H9 (cell line): Measurements from ENCODE around the gene SNN. TPM values are rescaled to one million over a fixed set of nuclear protein-coding genes. Genes with fewer than 3 reads are reported as not detected.

Experiments
- DNase-seq: peaks from one replicate; pipeline ENCODE4 v3.0.0-alpha.2; 2017
- H2AFZ ChIP-seq: one replicate; pipeline ENCODE4 v1.6.1; 2013; ENCODE audit warnings: mild to moderate bottlenecking, low read length, control low read depth, moderate library complexity
- H2AK5ac ChIP-seq: 2 replicates; pipeline ENCODE4 v1.6.1; 2013; ENCODE audit warnings: low read length, control low read depth, mixed read lengths; ENCODE audit not compliant: insufficient read length
- H2BK120ac ChIP-seq: one replicate; pipeline ENCODE4 v1.6.1; 2013; ENCODE audit warnings: low read depth, mild to moderate bottlenecking, low read length, control low read depth, inconsistent platforms; ENCODE audit not compliant: poor library complexity, severe bottlenecking
- H2BK12ac ChIP-seq: 2 replicates; pipeline ENCODE4 v1.6.1; 2013; ENCODE audit warnings: low read length, control low read depth, mixed read lengths, low read depth; ENCODE audit not compliant: insufficient read length
- H2BK15ac ChIP-seq: 2 replicates; pipeline ENCODE4 v1.6.1; 2013; ENCODE audit warnings: low read depth, low read length, control low read depth
- H2BK20ac ChIP-seq: one replicate; pipeline ENCODE4 v1.6.1; 2013; ENCODE audit warnings: low read depth, mild to moderate bottlenecking, low read length, control low read depth, inconsistent platforms; ENCODE audit not compliant: poor library complexity, severe bottlenecking
- H2BK5ac ChIP-seq: 2 replicates; pipeline ENCODE4 v1.6.1; 2013; ENCODE audit warnings: low read length, control low read depth, mixed read lengths; ENCODE audit not compliant: insufficient read length
- H3K14ac ChIP-seq: 2 replicates; pipeline ENCODE4 v1.6.1; 2013; ENCODE audit warnings: low read length, control low read depth; ENCODE audit not compliant: insufficient read depth
- H3K18ac ChIP-seq: 2 replicates; pipeline ENCODE4 v1.6.1; 2013; ENCODE audit warnings: low read depth, mild to moderate bottlenecking, mixed read lengths, low read length, control low read depth; ENCODE audit not compliant: insufficient read length
- H3K23ac ChIP-seq: 2 replicates; pipeline ENCODE4 v1.6.1; 2013; ENCODE audit warnings: low read length, control low read depth, mixed read lengths, low read depth; ENCODE audit not compliant: insufficient read length
- H3K23me2 ChIP-seq: 2 replicates; pipeline ENCODE4 v1.6.1; 2013; ENCODE audit warnings: low read depth, mild to moderate bottlenecking, mixed read lengths, low read length, control low read depth; ENCODE audit not compliant: insufficient read length, poor library complexity, severe bottlenecking
- H3K27ac ChIP-seq: 2 replicates; pipeline ENCODE4 v1.5.1; 2013; ENCODE audit warnings: low read length, control low read depth, mixed read lengths, low read depth; ENCODE audit not compliant: insufficient read length
- H3K27me3 ChIP-seq: 2 replicates; pipeline ENCODE4 v1.6.1; 2013; ENCODE audit warnings: low read length, control low read depth, inconsistent platforms; ENCODE audit not compliant: insufficient read depth
- H3K4ac ChIP-seq: 2 replicates; pipeline ENCODE4 v1.6.1; 2013; ENCODE audit warnings: low read depth, mild to moderate bottlenecking, control low read depth, inconsistent platforms, low read length, moderate library complexity
- H3K4me1 ChIP-seq: 2 replicates; pipeline ENCODE4 v1.6.1; 2013; ENCODE audit warnings: low read length, control low read depth, inconsistent platforms; ENCODE audit not compliant: insufficient read depth
- H3K4me2 ChIP-seq: 2 replicates; pipeline ENCODE4 v1.6.1; 2013; ENCODE audit warnings: low read length, control low read depth, mixed read lengths; ENCODE audit not compliant: insufficient read length, insufficient read depth
- H3K56ac ChIP-seq: 2 replicates; pipeline ENCODE4 v1.6.1; 2013; ENCODE audit warnings: low read depth, mild to moderate bottlenecking, mixed read lengths, low read length, control low read depth; ENCODE audit not compliant: insufficient read length
- H3K79me1 ChIP-seq: 2 replicates; pipeline ENCODE4 v1.6.1; 2013; ENCODE audit warnings: low read depth, mild to moderate bottlenecking, moderate library complexity, low read length, control low read depth, inconsistent platforms; ENCODE audit not compliant: insufficient read depth, poor library complexity, severe bottlenecking
- H3K79me2 ChIP-seq: 2 replicates; pipeline ENCODE4 v1.6.1; 2013; ENCODE audit warnings: low read length, control low read depth, inconsistent platforms; ENCODE audit not compliant: insufficient read depth
- H3K9ac ChIP-seq: 2 replicates; pipeline ENCODE4 v1.6.1; 2013; ENCODE audit warnings: low read length, control low read depth, mixed read lengths; ENCODE audit not compliant: insufficient read length; ENCODE audit errors: extremely low read depth
- H3K9me3 ChIP-seq: one replicate; pipeline ENCODE4 v1.6.1; 2013; ENCODE audit warnings: low read depth, low read length, inconsistent platforms; ENCODE audit not compliant: control insufficient read depth
- H3T11ph ChIP-seq: one replicate; pipeline ENCODE4 v1.6.1; 2013; ENCODE audit warnings: mild to moderate bottlenecking, low read length, control low read depth, inconsistent platforms
- H4K20me1 ChIP-seq: one replicate; pipeline ENCODE4 v1.6.1; 2013; ENCODE audit not compliant: control insufficient read depth, insufficient read length, insufficient read depth
- H4K5ac ChIP-seq: 2 replicates; pipeline ENCODE4 v1.6.1; 2013; ENCODE audit warnings: low read depth, mild to moderate bottlenecking, mixed read lengths, low read length, control low read depth; ENCODE audit not compliant: insufficient read length
- H4K8ac ChIP-seq: replicated peaks from 2 replicates; pipeline ENCODE4 v1.6.1; 2013; ENCODE audit warnings: low read length, control low read depth, mixed read lengths, low read depth; ENCODE audit not compliant: insufficient read length
- H4K91ac ChIP-seq: 2 replicates; pipeline ENCODE4 v1.6.1; 2013; ENCODE audit warnings: low read depth, mild to moderate bottlenecking, moderate library complexity, mixed read lengths, low read length, control low read depth; ENCODE audit not compliant: insufficient read length
- H3K27ac Mint-ChIP-seq, 3 experiments: 2 replicates in 2 of 3; 3 replicates in 1 of 3; pipeline ENCODE4 v1.8.0; 2020 to 2021; ENCODE audit warnings: mixed read lengths in 3 of 3, mild to moderate bottlenecking in 1 of 3, moderate library complexity in 1 of 3
- H3K27me3 Mint-ChIP-seq: 2 replicates; pipeline ENCODE4 v1.8.0; 2021; ENCODE audit warnings: low read depth, mild to moderate bottlenecking, moderate library complexity, mixed read lengths
- H3K36me3 Mint-ChIP-seq, 3 experiments: 2 replicates in 2 of 3; 3 replicates in 1 of 3; pipeline ENCODE4 v1.8.0; 2020 to 2021; ENCODE audit warnings: low read depth in 3 of 3, mixed read lengths in 3 of 3; ENCODE audit not compliant: insufficient read depth in 1 of 3
- H3K4me1 Mint-ChIP-seq, 2 experiments: 2 replicates each; pipeline ENCODE4 v1.8.0; 2020; ENCODE audit warnings: mixed read lengths in 2 of 2
- H3K4me3 Mint-ChIP-seq, 2 experiments: 2 replicates in 1 of 2; 3 replicates in 1 of 2; pipeline ENCODE4 v1.8.0; 2020 to 2021; ENCODE audit warnings: mild to moderate bottlenecking in 2 of 2, mixed read lengths in 2 of 2, moderate library complexity in 1 of 2
- H3K9me3 Mint-ChIP-seq, 2 experiments: 2 replicates in 1 of 2; 3 replicates in 1 of 2; pipeline ENCODE4 v1.8.0; 2020; ENCODE audit warnings: mild to moderate bottlenecking in 2 of 2, mixed read lengths in 2 of 2, moderate library complexity in 1 of 2
- CTCF ChIP-seq: fragments of 200-600 bp; sonication (generic); conservative IDR thresholded peaks from 3 replicates; pipeline ENCODE4 v1.8.0; 2021; ENCODE audit warnings: antibody characterized with exemption, mild to moderate bottlenecking
- WGBS: extraction: QIAGEN DNeasy Blood & Tissue Kit; methylation state at CpG from one replicate; pipeline ENCODE4 v1.1.7; 2013; ENCODE audit warnings: missing lambda C conversion rate, low lambda C conversion rate, mixed read lengths; ENCODE audit not compliant: insufficient read length; ENCODE audit errors: extremely low coverage; 5-methylcytosine and 5-hydroxymethylcytosine counted together
- total RNA-seq: library from RNA; stranded (reverse); gene quantifications from 2 replicates; pipeline ENCODE4 v1.2.1, GENCODE V29; 2021

Gene SNN
- total RNA-seq, 1 experiment from 2014 or later: 44.2 TPM

- Histone ChIP-seq H3K4me1 (no peaks in the 10 kb centered on the region), H3K23ac (no peak overlapping the region), H3K4me2 (no peak overlapping the region), H2BK5ac (no peak overlapping the region), H4K5ac (no peak overlapping the region), H3K79me1 (no peaks in the 10 kb centered on the region), H3T11ph (no peak overlapping the region), H4K91ac (no peak overlapping the region), H3K79me2 (no peaks in the 10 kb centered on the region), H4K20me1 (no peaks in the 10 kb centered on the region), H3K27ac (no peak overlapping the region), H2AFZ (no peak overlapping the region), H3K23me2 (no peaks in the 10 kb centered on the region), H3K4ac (no peak overlapping the region), H2BK12ac (no peak overlapping the region), H3K14ac (no peak overlapping the region), H2BK120ac (no peak overlapping the region), H2AK5ac (no peak overlapping the region), H3K18ac (no peak overlapping the region), H3K9me3 (no peaks in the 10 kb centered on the region), H3K56ac (no peak overlapping the region), H3K27me3 (no peaks in the 10 kb centered on the region), H3K9ac (no peak overlapping the region), H2BK15ac (no peak overlapping the region), H2BK20ac (no peak overlapping the region), H4K8ac (no peak overlapping the region)
- H3K4me1 Mint-ChIP-seq: no peaks in the 10 kb centered on the region; a peak in 1 of 4 replicates
- H3K27ac Mint-ChIP-seq: peak overlapping the region in 1 of 3 experiments; percentile 5; a peak in 1 of 7 replicates
- no peaks in the 10 kb centered on the region for H3K27me3 Mint-ChIP-seq
- no peaks in the 10 kb centered on the region for H3K9me3 Mint-ChIP-seq
- no peak for DNase-seq
- peaks cover 4 to 33% (median 23%) of the 10 kb centered on the region in 3 experiments; a peak in 6 of 7 replicates for H3K36me3 Mint-ChIP-seq
- TF ChIP-seq CTCF: no peak
- no CpG with 5 or more reads among the region's 3 CpGs for WGBS
- no peak overlapping the region for H3K4me3 Mint-ChIP-seq
These were observed 54.2 kb downstream of the SNN start for GRCh38 chr16:11722468-11722808.
